IMR-90 (cell line): ENCODE results near the gene KCNMB2.

Experiments used
- CEBPB ChIP-seq: IDR thresholded peaks from 2 replicates; pipeline ENCODE4 v1.6.1; 2012; ENCODE audit warnings: low read depth, low read length, improper control_type of control experiment
- CTCF ChIP-seq: conservative IDR thresholded peaks from 2 replicates; pipeline ENCODE4 v1.5.1; 2012; ENCODE audit warnings: mild to moderate bottlenecking, low read depth, low read length, improper control_type of control experiment
- FOS ChIP-seq: fragments of 150-350 bp; IDR thresholded peaks from 2 replicates; pipeline ENCODE4 v1.6.1; 2016; ENCODE audit warnings: low read depth, low read length
- MAZ ChIP-seq: IDR thresholded peaks from 2 replicates; pipeline ENCODE4 v1.6.1; 2012; ENCODE audit warnings: low read depth, mild to moderate bottlenecking, low read length, improper control_type of control experiment, moderate library complexity, borderline replicate concordance
- MXI1 ChIP-seq: IDR thresholded peaks from 2 replicates; pipeline ENCODE4 v1.6.1; 2012; ENCODE audit warnings: low read depth, mild to moderate bottlenecking, low read length, moderate library complexity, borderline replicate concordance
- POLR2A ChIP-seq: IDR thresholded peaks from 2 replicates; pipeline ENCODE4 v1.6.1; 2012; ENCODE audit warnings: mild to moderate bottlenecking, low read depth, low read length
- RAD21 ChIP-seq: IDR thresholded peaks from 2 replicates; pipeline ENCODE4 v1.6.1; 2012; ENCODE audit warnings: low read length, improper control_type of control experiment
- RFX5 ChIP-seq: IDR thresholded peaks from 2 replicates; pipeline ENCODE4 v1.8.0; 2012; ENCODE audit warnings: low read depth, mild to moderate bottlenecking, low read length, moderate library complexity
- SMC3 ChIP-seq: fragments of 150-350 bp; IDR thresholded peaks from 2 replicates; pipeline ENCODE4 v1.6.1; 2016; ENCODE audit warnings: low read depth, mild to moderate bottlenecking, antibody characterized with exemption, low read length, moderate library complexity
- USF2 ChIP-seq: fragments of 150-350 bp; IDR thresholded peaks from 2 replicates; pipeline ENCODE4 v1.6.1; 2017; ENCODE audit warnings: mild to moderate bottlenecking, antibody characterized with exemption, low read length, low read depth

GRCh38 chr3:178677961-178678360 is 141.7 kb downstream of the KCNMB2 start:
- TF ChIP-seq CTCF = no peak
- TF ChIP-seq MXI1 = no peak
- TF ChIP-seq POLR2A = no peak
- no peak for TF ChIP-seq CEBPB
- no peak for TF ChIP-seq FOS
- TF ChIP-seq RAD21 = no peak
- TF ChIP-seq SMC3 = no peak
- TF ChIP-seq USF2 = no peak
- no peak for TF ChIP-seq RFX5
- TF ChIP-seq MAZ = no peak
